WI38 (cell line): ENCODE results near the gene PRDM11.

Experiments used
- H3K4me3 ChIP-seq: 2 replicates; pipeline ENCODE4 v1.5.1; 2011; ENCODE audit warnings: low read depth, mild to moderate bottlenecking, control low read depth, low read length
- CTCF ChIP-seq: IDR thresholded peaks from 2 replicates; pipeline ENCODE4 v1.5.1; 2012; ENCODE audit warnings: low read depth, mild to moderate bottlenecking, control low read depth, low read length

PRDM11 gene

GRCh38 chr11:45258982-45259530 lies 112.6 kb downstream of the PRDM11 start:
- no peak overlapping the region for H3K4me3 ChIP-seq
- no peak for TF ChIP-seq CTCF

- no peak overlapping the region for H3K4me3 ChIP-seq
- no peak for TF ChIP-seq CTCF
These were observed 113.2 kb downstream of the PRDM11 start for GRCh38 chr11:45259592-45259991.

- H3K4me3 ChIP-seq, result no peak overlapping the region
- no peak for TF ChIP-seq CTCF
These were observed 113.6 kb downstream of the PRDM11 start for GRCh38 chr11:45260071-45260470.

- no peak for TF ChIP-seq CTCF
- no peak overlapping the region for H3K4me3 ChIP-seq
These were observed 116.5 kb downstream of the PRDM11 start for GRCh38 chr11:45262900-45263299.

GRCh38 chr11:45263773-45264172 lies 117.3 kb downstream of the PRDM11 start:
- no peak for TF ChIP-seq CTCF
- no peak overlapping the region for H3K4me3 ChIP-seq

GRCh38 chr11:45264839-45265515 lies 118.5 kb downstream of the PRDM11 start:
- TF ChIP-seq CTCF, result no peak
- H3K4me3 ChIP-seq, result no peak overlapping the region

- no peak overlapping the region for H3K4me3 ChIP-seq
- TF ChIP-seq CTCF, result no peak
These were observed 119.7 kb downstream of the PRDM11 start for GRCh38 chr11:45265969-45266675.
